Caco-2 (cell line): ENCODE results near the gene KDELR3. TPM values are rescaled to one million over a fixed set of nuclear protein-coding genes. Genes with fewer than 3 reads are reported as not detected.

Experiments used
- BruUV-seq: library from RNA; stranded (reverse); fragments of 400-500 nt; replicated peaks from 2 replicates; lab custom pipeline; 2021; lab: Mats Ljungman, UMichigan
- CTCF ChIA-PET: fragments of 300-600 bp; sonication (Branson Sonifier 250); formaldehyde crosslinking; loops from one replicate; lab custom pipeline; 2022; ENCODE audit warnings: antibody characterized with exemption; lab: Charles Lee
- POLR2A ChIA-PET: fragments of 300-600 bp; sonication (Branson Sonifier 250); formaldehyde crosslinking; loops from one replicate; lab custom pipeline; 2022; ENCODE audit warnings: antibody characterized with exemption; lab: Charles Lee
- DNase-seq, 2 experiments: peaks; one replicate each; pipeline versions ENCODE4 v3.0.0 to v3.0.0-alpha.2; 2020 to 2022
- H3K27me3 ChIP-seq: replicated peaks from 2 replicates; pipeline ENCODE4 v1.6.0; 2011; ENCODE audit warnings: low read length; ENCODE audit not compliant: control insufficient read depth, insufficient read depth
- H3K36me3 ChIP-seq: 2 replicates; pipeline ENCODE4 v1.5.1; 2011; ENCODE audit warnings: low read length; ENCODE audit not compliant: control insufficient read depth, insufficient read depth
- H3K4me1 ChIP-seq: fragments of 250-450 bp; sonication (Bioruptor Pico); 2 replicates; pipeline ENCODE4 v1.5.1; 2020; ENCODE audit warnings: mild to moderate bottlenecking
- H3K4me3 ChIP-seq: 2 replicates; pipeline ENCODE4 v1.5.1; 2011; ENCODE audit warnings: low read depth, mild to moderate bottlenecking, control low read depth, low read length
- H3K9me3 ChIP-seq: fragments of 250-450 bp; sonication (Bioruptor Pico); 2 replicates; pipeline ENCODE4 v1.5.1; 2020; ENCODE audit warnings: mild to moderate bottlenecking, moderate library complexity
- H3K27ac Mint-ChIP-seq: one replicate; pipeline ENCODE4 v1.8.0; 2022; ENCODE audit warnings: mixed read lengths; ENCODE audit not compliant: unreplicated experiment
- H3K27me3 Mint-ChIP-seq: one replicate; pipeline ENCODE4 v1.8.0; 2022; ENCODE audit warnings: mixed read lengths; ENCODE audit not compliant: insufficient read depth, unreplicated experiment
- H3K36me3 Mint-ChIP-seq: one replicate; pipeline ENCODE4 v1.8.0; 2022; ENCODE audit warnings: mild to moderate bottlenecking, mixed read lengths; ENCODE audit not compliant: insufficient read depth, unreplicated experiment
- H3K4me1 Mint-ChIP-seq: one replicate; pipeline ENCODE4 v1.8.0; 2022; ENCODE audit warnings: low read depth, mixed read lengths; ENCODE audit not compliant: unreplicated experiment
- H3K4me3 Mint-ChIP-seq: one replicate; pipeline ENCODE4 v1.8.0; 2022; ENCODE audit warnings: mild to moderate bottlenecking, moderate library complexity, mixed read lengths; ENCODE audit not compliant: unreplicated experiment
- H3K9me3 Mint-ChIP-seq: one replicate; pipeline ENCODE4 v1.8.0; 2022; ENCODE audit warnings: mixed read lengths; ENCODE audit not compliant: unreplicated experiment
- CTCF ChIP-seq, 2 experiments: fragments of 200-600 bp in 1 of 2; IDR thresholded peaks; 1 replicate in 1 of 2; 2 replicates in 1 of 2; pipeline versions ENCODE4 v1.5.1 to v1.8.0; 2011 to 2022; ENCODE audit warnings: antibody characterized with exemption in 1 of 2, control low read depth in 1 of 2, inconsistent platforms in 1 of 2, low read depth in 1 of 2, low read length in 1 of 2, mild to moderate bottlenecking in 1 of 2, moderate library complexity in 1 of 2; ENCODE audit not compliant: insufficient read depth in 1 of 2, severe bottlenecking in 1 of 2, unreplicated experiment in 1 of 2
- intact Hi-C: fragments of 100-400 bp; cut with micrococcal nuclease; formaldehyde crosslinking; loops from one replicate; pipeline ENCODE4 v1.10.0; 2022; ENCODE audit not compliant: unreplicated experiment
- total RNA-seq: library from RNA; stranded (reverse); gene quantifications from 2 replicates; pipeline ENCODE4 v1.2.3, GENCODE V29; 2022

Gene KDELR3
- total RNA-seq, 1 experiment from 2014 or later = 13.4 TPM

GRCh38 chr22:38450234-38450797 lies 17.6 kb upstream of the KDELR3 start:
- DNase-seq = no peak
- H3K36me3 ChIP-seq = no peaks in the 10 kb centered on the region
- H3K4me1 Mint-ChIP-seq = no peaks in the 10 kb centered on the region
- no peaks in the 10 kb centered on the region for H3K9me3 ChIP-seq
- H3K4me3 ChIP-seq = no peak overlapping the region
- POLR2A ChIA-PET = no interaction called here
- no peak overlapping the region for H3K27ac Mint-ChIP-seq
- peaks cover 9% of the 10 kb centered on the region; the same call in 1 of the 2 replicates for H3K4me1 ChIP-seq
- no peaks in the 10 kb centered on the region for H3K9me3 Mint-ChIP-seq
- H3K27me3 ChIP-seq = peaks cover 3% of the 10 kb centered on the region; the same call in 1 of the 2 replicates
- H3K4me3 Mint-ChIP-seq = no peak overlapping the region
- CTCF ChIA-PET = no interaction called here
- intact Hi-C loops = no loop called here
- no peak for TF ChIP-seq CTCF (IDR thresholded peaks at IDR 0.05; ENCODE audit: insufficient read depth in 1 of 2, low read depth in 1 of 2, low read length in 1 of 2, severe bottlenecking in 1 of 2, unreplicated experiment in 1 of 2)
- peaks cover 9% of the 10 kb centered on the region for H3K36me3 Mint-ChIP-seq
- H3K27me3 Mint-ChIP-seq = peaks cover 19% of the 10 kb centered on the region
- no TSS peak for BruUV-seq

- Mint-ChIP-seq H3K4me3 (no peak overlapping the region), H3K36me3 (peaks cover 9% of the 10 kb centered on the region), H3K27ac (no peak overlapping the region), H3K9me3 (no peaks in the 10 kb centered on the region), H3K4me1 (no peaks in the 10 kb centered on the region), H3K27me3 (peaks cover 19% of the 10 kb centered on the region)
- DNase-seq = no peak
- no peaks in the 10 kb centered on the region for H3K36me3 ChIP-seq
- peaks cover 3% of the 10 kb centered on the region for H3K27me3 ChIP-seq
- intact Hi-C loops = no loop called here
- no peak overlapping the region for H3K4me3 ChIP-seq
- no peaks in the 10 kb centered on the region for H3K9me3 ChIP-seq
- ChIA-PET POLR2A (interaction anchor here (0.6 kb wide), 1 partner anchor 65 kb away, joined by 3 read pairs; no protein-coding TSS in a partner anchor), CTCF (no interaction called here)
- no TSS peak for BruUV-seq
- no peak for TF ChIP-seq CTCF (IDR thresholded peaks at IDR 0.05; ENCODE audit: insufficient read depth in 1 of 2, low read depth in 1 of 2, low read length in 1 of 2, severe bottlenecking in 1 of 2, unreplicated experiment in 1 of 2)
- peaks cover 13% of the 10 kb centered on the region; the same call in 1 of the 2 replicates for H3K4me1 ChIP-seq
Observed at GRCh38 chr22:38451404-38451803, 16.5 kb upstream of the KDELR3 start.

- H3K27me3 ChIP-seq = peaks cover 3% of the 10 kb centered on the region
- intact Hi-C loops = no loop called here
- TF ChIP-seq CTCF (IDR thresholded peaks at IDR 0.05; ENCODE audit: insufficient read depth in 1 of 2, low read depth in 1 of 2, low read length in 1 of 2, severe bottlenecking in 1 of 2, unreplicated experiment in 1 of 2) = no peak
- Mint-ChIP-seq H3K4me1 (no peaks in the 10 kb centered on the region), H3K27me3 (peaks cover 19% of the 10 kb centered on the region), H3K36me3 (peaks cover 9% of the 10 kb centered on the region), H3K27ac (no peak overlapping the region), H3K9me3 (no peaks in the 10 kb centered on the region), H3K4me3 (no peak overlapping the region)
- H3K4me1 ChIP-seq = peaks cover 17% of the 10 kb centered on the region; the same call in 1 of the 2 replicates
- H3K9me3 ChIP-seq = no peaks in the 10 kb centered on the region
- ChIA-PET CTCF (no interaction called here), POLR2A (interaction anchor here (0.6 kb wide), 1 partner anchor 64 kb away, joined by 3 read pairs; no protein-coding TSS in a partner anchor)
- no TSS peak for BruUV-seq
- no peaks in the 10 kb centered on the region for H3K36me3 ChIP-seq
- DNase-seq = no peak
- H3K4me3 ChIP-seq = no peak overlapping the region
Observed at GRCh38 chr22:38451864-38452263, 16.0 kb upstream of the KDELR3 start.
